Common myeloid progenitor, CD34-positive (primary cell): ENCODE results near the gene DOHH.

Experiments used
- CTCF ChIA-PET: fragments of 350-600 bp; sonication (Branson Sonifier 250); formaldehyde crosslinking; loops from one replicate; lab custom pipeline; 2021; ENCODE audit warnings: antibody characterized with exemption; lab: Charles Lee
- POLR2A ChIA-PET: fragments of 350-600 bp; sonication (Branson Sonifier 250); formaldehyde crosslinking; loops from one replicate; lab custom pipeline; 2021; ENCODE audit warnings: antibody characterized with exemption; lab: Charles Lee
- DNase-seq, 3 donors: peaks; one replicate each; pipeline versions ENCODE4 v3.0.0 to v3.0.0-alpha.2; 2013
- H3K27ac ChIP-seq, 2 experiments: 1 replicate in 1 of 2; 2 replicates in 1 of 2; pipeline ENCODE4 v1.7.0; 2013; ENCODE audit warnings: inconsistent platforms in 2 of 2, low read length in 2 of 2, mild to moderate bottlenecking in 2 of 2, low read depth in 1 of 2, moderate library complexity in 1 of 2; ENCODE audit not compliant: severe bottlenecking in 2 of 2, insufficient read depth in 1 of 2, poor library complexity in 1 of 2
- H3K27me3 ChIP-seq, 5 experiments: replicated peaks in 2 of 5; 1 replicate in 3 of 5; 2 replicates in 2 of 5; pipeline versions ENCODE4 v1.6.1 to v1.7.0; 2013; ENCODE audit warnings: low read length in 4 of 5, mild to moderate bottlenecking in 2 of 5, moderate library complexity in 2 of 5, inconsistent platforms in 1 of 5; ENCODE audit not compliant: insufficient read depth in 5 of 5, control insufficient read depth in 4 of 5
- H3K36me3 ChIP-seq, 4 experiments: 1 replicate in 2 of 4; 2 replicates in 2 of 4; pipeline versions ENCODE4 v1.6.1 to v1.7.0; 2013; ENCODE audit warnings: low read length in 3 of 4, control low read depth in 1 of 4, mild to moderate bottlenecking in 1 of 4; ENCODE audit not compliant: control insufficient read depth in 4 of 4, insufficient read depth in 4 of 4
- H3K4me1 ChIP-seq, 4 experiments: 1 replicate in 3 of 4; 2 replicates in 1 of 4; pipeline versions ENCODE4 v1.6.1 to v1.7.1; 2013; ENCODE audit warnings: low read length in 3 of 4, mild to moderate bottlenecking in 3 of 4, control low read depth in 1 of 4, inconsistent platforms in 1 of 4, moderate library complexity in 1 of 4; ENCODE audit not compliant: control insufficient read depth in 4 of 4, insufficient read depth in 4 of 4; ENCODE audit errors: control extremely low read depth in 1 of 4
- H3K4me3 ChIP-seq, 7 experiments: 1 replicate in 4 of 7; 2 replicates in 3 of 7; pipeline versions ENCODE4 v1.5.1 to v1.7.0; 2013; ENCODE audit warnings: mild to moderate bottlenecking in 7 of 7, low read length in 6 of 7, moderate library complexity in 6 of 7, inconsistent platforms in 2 of 7, low read depth in 2 of 7, control low read depth in 1 of 7; ENCODE audit not compliant: insufficient read depth in 4 of 7, control insufficient read depth in 1 of 7; ENCODE audit errors: extremely low read depth in 1 of 7
- H3K9me3 ChIP-seq, 5 experiments: 1 replicate in 4 of 5; 2 replicates in 1 of 5; pipeline versions ENCODE4 v1.6.1 to v1.7.1; 2013; ENCODE audit warnings: low read length in 4 of 5, mild to moderate bottlenecking in 2 of 5, inconsistent platforms in 1 of 5, low read depth in 1 of 5, moderate library complexity in 1 of 5; ENCODE audit not compliant: control insufficient read depth in 4 of 5, insufficient read depth in 2 of 5; ENCODE audit errors: control extremely low read depth in 1 of 5
- WGBS: methylation state at CpG from one replicate; pipeline ENCODE4 v1.1.5; 2013; ENCODE audit not compliant: insufficient coverage; 5-methylcytosine and 5-hydroxymethylcytosine counted together

Gene DOHH

GRCh38 chr19:3503036-3503572 lies 2.6 kb upstream of the DOHH start:
- H3K27me3 ChIP-seq, result no peaks in the 10 kb centered on the region
- ChIA-PET POLR2A (no interaction called here), CTCF (interaction anchor here (7.1 kb wide), 1 partner anchor 18 kb away, joined by 38 read pairs; the partner anchor contains the start of gene SMIM44)
- no peaks in the 10 kb centered on the region for H3K9me3 ChIP-seq
- 89% methylated on average over 13 of the region's 13 CpGs for WGBS
- H3K4me1 ChIP-seq, result peaks cover 0 to 38% (median 31%) of the 10 kb centered on the region in 4 experiments
- no peaks in the 10 kb centered on the region for H3K36me3 ChIP-seq
- no peak for DNase-seq
- no peak overlapping the region for H3K27ac ChIP-seq
- H3K4me3 ChIP-seq, result no peak overlapping the region

- Histone ChIP-seq H3K4me3 (no peak overlapping the region), H3K36me3 (peaks cover 0 to 7% (median 3%) of the 10 kb centered on the region in 4 experiments), H3K27me3 (no peaks in the 10 kb centered on the region), H3K4me1 (peaks cover 0 to 28% (median 22%) of the 10 kb centered on the region in 4 experiments), H3K9me3 (no peaks in the 10 kb centered on the region), H3K27ac (no peak overlapping the region)
- POLR2A ChIA-PET, result interaction anchor here (0.6 kb wide), 3 partner anchors 12 to 198 kb away, joined by 3 to 7 read pairs (median 5); no protein-coding TSS in a partner anchor
- no peak for DNase-seq
- WGBS, result 95% methylated on average over 3 of the region's 3 CpGs
- CTCF ChIA-PET, result interaction anchor here (1.5 to 7.1 kb wide), 3 partner anchors 17 to 29 kb away, joined by 5 to 38 read pairs (median 13); partner anchors contain the start of genes SMIM24 and SMIM44
Observed at GRCh38 chr19:3501780-3502179, 1.3 kb upstream of the DOHH start.

GRCh38 chr19:3499738-3500428 lies 591 bp downstream of the DOHH start:
- 34% methylated on average over 14 of the region's 18 CpGs for WGBS
- POLR2A ChIA-PET, result interaction anchor here (0.6 to 1.2 kb wide), 3 partner anchors 20 to 224 kb away, joined by 3 read pairs; no protein-coding TSS in a partner anchor
- CTCF ChIA-PET, result interaction anchor here (1.5 to 7.1 kb wide), 3 partner anchors 15 to 27 kb away, joined by 5 to 38 read pairs (median 13); partner anchors contain the start of genes SMIM24 and SMIM44

GRCh38 chr19:3497757-3498520 lies 2.5 kb downstream of the DOHH start:
- no peak overlapping the region for H3K4me3 ChIP-seq
- no peaks in the 10 kb centered on the region for H3K9me3 ChIP-seq
- POLR2A ChIA-PET, result interaction anchor here (1.2 kb wide), 1 partner anchor 18 kb away, joined by 4 read pairs; no protein-coding TSS in a partner anchor
- WGBS, result 93% methylated on average over 5 of the region's 5 CpGs
- DNase-seq, result no peak
- H3K27ac ChIP-seq, result no peak overlapping the region
- H3K4me1 ChIP-seq, result peaks cover 0 to 13% (median 11%) of the 10 kb centered on the region in 4 experiments
- CTCF ChIA-PET, result interaction anchor here (7.1 kb wide), 1 partner anchor 13 kb away, joined by 38 read pairs; the partner anchor contains the start of gene SMIM44
- H3K36me3 ChIP-seq, result peaks cover 0 to 38% (median 23%) of the 10 kb centered on the region in 4 experiments
- H3K27me3 ChIP-seq, result no peaks in the 10 kb centered on the region

More at GRCh38 chr19:3499738-3500428, 591 bp downstream of the DOHH start:
- peak in 2 of 3 donors; percentile 28 to 30 for DNase-seq
- Histone ChIP-seq H3K27ac (peak overlapping the region; percentile 98 to 99), H3K36me3 (peaks cover 0 to 23% (median 11%) of the 10 kb centered on the region in 4 experiments), H3K9me3 (no peaks in the 10 kb centered on the region), H3K27me3 (no peaks in the 10 kb centered on the region), H3K4me1 (peaks cover 0 to 15% (median 14%) of the 10 kb centered on the region in 4 experiments), H3K4me3 (peak overlapping the region; percentile 80 to 99 (median 90))

DNA sequence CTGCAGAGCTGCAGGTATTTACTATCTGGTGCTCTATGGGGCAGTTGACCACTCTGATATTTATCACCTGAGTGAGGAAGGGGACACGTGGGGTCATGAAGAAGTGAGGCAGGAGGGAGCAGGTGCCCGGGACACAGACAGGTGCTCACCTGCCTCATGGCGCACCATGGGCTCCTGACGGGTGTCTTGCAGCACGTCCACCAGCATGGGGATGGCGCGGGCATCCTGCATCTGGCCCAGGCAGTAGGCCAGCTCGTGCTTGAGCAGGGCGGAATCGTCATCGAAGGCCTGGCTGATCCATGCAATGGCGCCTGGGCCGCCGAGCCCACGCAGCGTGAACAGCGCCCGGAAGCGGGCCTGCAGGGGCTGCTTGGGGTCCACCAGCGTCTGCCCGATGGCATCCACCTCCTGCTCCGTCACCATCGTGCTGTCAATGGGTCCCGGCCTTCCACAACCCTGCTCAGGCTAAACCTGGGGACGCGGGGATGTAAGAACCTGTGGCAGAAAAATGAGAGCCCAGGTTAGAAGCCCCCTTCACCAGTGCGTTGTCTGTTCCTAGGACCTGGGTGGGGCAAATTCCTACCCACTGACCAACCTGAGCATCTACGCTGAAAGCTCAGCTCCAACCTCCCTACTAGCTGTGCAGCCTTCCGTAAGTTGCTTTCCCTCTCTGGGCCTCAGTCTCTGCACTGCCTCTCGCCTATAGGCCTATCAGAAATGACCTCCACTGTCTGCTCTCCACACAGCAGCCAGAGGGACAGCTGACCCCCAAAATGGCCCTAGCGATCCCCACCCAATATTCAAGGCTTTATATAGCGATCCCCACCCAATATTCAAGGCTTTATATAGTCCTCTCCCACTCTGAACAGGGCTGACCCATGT lies 3.8 kb downstream of the DOHH start:
- no peaks in the 10 kb centered on the region for H3K9me3 ChIP-seq
- no peaks in the 10 kb centered on the region for H3K27me3 ChIP-seq
- POLR2A ChIA-PET, result no interaction called here
- CTCF ChIA-PET, result interaction anchor here (1.1 to 7.1 kb wide), 2 partner anchors 12 to 15 kb away, joined by 3 to 38 read pairs; partner anchors contain the start of gene SMIM44
- DNase-seq, result no peak
- WGBS, result 96% methylated on average over 31 of the region's 32 CpGs
- H3K27ac ChIP-seq, result no peak overlapping the region
- no peak overlapping the region for H3K4me3 ChIP-seq
- peaks cover 2 to 50% (median 34%) of the 10 kb centered on the region in 4 experiments for H3K36me3 ChIP-seq
- peaks cover 0 to 13% (median 11%) of the 10 kb centered on the region in 4 experiments for H3K4me1 ChIP-seq

DNA sequence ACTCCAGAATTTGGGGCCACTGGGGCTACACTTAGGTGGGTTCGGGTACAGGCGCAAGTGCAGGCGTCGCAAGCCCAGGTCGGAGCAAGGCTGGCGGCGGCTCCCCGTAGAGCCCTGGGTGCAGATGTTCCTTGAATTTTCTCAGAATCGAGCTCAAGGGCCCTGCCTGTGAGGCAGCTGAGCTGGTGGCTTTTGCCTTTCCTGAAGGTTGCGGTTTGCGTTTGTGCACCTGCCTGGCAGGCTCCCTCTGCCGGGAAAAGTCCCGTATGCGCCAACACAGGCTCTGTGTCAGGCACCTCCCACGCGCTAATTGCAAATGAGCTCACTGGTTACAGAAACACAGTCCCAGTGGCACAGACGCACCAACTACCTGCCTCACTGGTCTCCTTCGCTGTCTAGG lies 5.9 kb downstream of the DOHH start:
- DNase-seq, result no peak
- Histone ChIP-seq H3K36me3 (peaks cover 2 to 63% (median 41%) of the 10 kb centered on the region in 4 experiments), H3K27ac (no peak overlapping the region), H3K27me3 (no peaks in the 10 kb centered on the region), H3K9me3 (no peaks in the 10 kb centered on the region), H3K4me3 (no peak overlapping the region), H3K4me1 (peaks cover 0 to 5% (median 2%) of the 10 kb centered on the region in 4 experiments)
- WGBS, result 96% methylated on average over 18 of the region's 18 CpGs
- CTCF ChIA-PET, result interaction anchor here (0.6 to 2.6 kb wide), 2 partner anchors 10 to 160 kb away, joined by 3 to 13 read pairs; partner anchors contain the start of gene SMIM44
- POLR2A ChIA-PET, result interaction anchor here (0.7 kb wide), 1 partner anchor 171 kb away, joined by 8 read pairs; no protein-coding TSS in a partner anchor
